SK-N-SH treated with all-trans-retinoic acid at 6 μM for 48 hours (cell line): ENCODE data around the gene MCFD2.

Experiments
- ARNTL ChIP-seq: fragments of 450-650 bp; formaldehyde crosslinking; IDR thresholded peaks from 2 replicates; pipeline ENCODE4 v1.5.0; 2020; ENCODE audit warnings: low read depth, mild to moderate bottlenecking, moderate library complexity, borderline replicate concordance
- CSDC2 ChIP-seq: fragments of 250-450 bp; sonication (Bioruptor Pico); IDR thresholded peaks from 2 replicates; pipeline ENCODE4 v1.5.0; 2020; ENCODE audit warnings: mild to moderate bottlenecking, moderate library complexity
- ESRRG ChIP-seq: fragments of 250-450 bp; sonication (Bioruptor Pico); IDR thresholded peaks from 2 replicates; pipeline ENCODE4 v1.6.1; 2021; ENCODE audit warnings: mild to moderate bottlenecking
- OSR1 ChIP-seq: fragments of 250-450 bp; sonication (Bioruptor Pico); IDR thresholded peaks from 2 replicates; pipeline ENCODE4 v1.8.0; 2022; ENCODE audit warnings: moderate library complexity, mild to moderate bottlenecking, inconsistent platforms
- RARB ChIP-seq: fragments of 250-450 bp; sonication (Bioruptor Pico); IDR thresholded peaks from 2 replicates; pipeline ENCODE4 v1.8.0; 2021; ENCODE audit warnings: mild to moderate bottlenecking, moderate library complexity
- ZFP30 ChIP-seq: fragments of 450-650 bp; formaldehyde crosslinking; IDR thresholded peaks from 2 replicates; pipeline ENCODE4 v1.5.0; 2022; ENCODE audit warnings: mild to moderate bottlenecking, moderate library complexity
- TF ChIP-seq, protein P1 (sequence below): fragments of 250-450 bp; sonication (Bioruptor Pico); IDR thresholded peaks from 2 replicates; pipeline ENCODE4 v1.5.1; 2020; ENCODE audit warnings: low read depth, mild to moderate bottlenecking, moderate library complexity
- TF ChIP-seq, protein P2 (sequence below): fragments of 250-450 bp; sonication (Bioruptor Pico); IDR thresholded peaks from 2 replicates; pipeline ENCODE4 v1.5.0; 2020; ENCODE audit warnings: mild to moderate bottlenecking, moderate library complexity

DNA sequence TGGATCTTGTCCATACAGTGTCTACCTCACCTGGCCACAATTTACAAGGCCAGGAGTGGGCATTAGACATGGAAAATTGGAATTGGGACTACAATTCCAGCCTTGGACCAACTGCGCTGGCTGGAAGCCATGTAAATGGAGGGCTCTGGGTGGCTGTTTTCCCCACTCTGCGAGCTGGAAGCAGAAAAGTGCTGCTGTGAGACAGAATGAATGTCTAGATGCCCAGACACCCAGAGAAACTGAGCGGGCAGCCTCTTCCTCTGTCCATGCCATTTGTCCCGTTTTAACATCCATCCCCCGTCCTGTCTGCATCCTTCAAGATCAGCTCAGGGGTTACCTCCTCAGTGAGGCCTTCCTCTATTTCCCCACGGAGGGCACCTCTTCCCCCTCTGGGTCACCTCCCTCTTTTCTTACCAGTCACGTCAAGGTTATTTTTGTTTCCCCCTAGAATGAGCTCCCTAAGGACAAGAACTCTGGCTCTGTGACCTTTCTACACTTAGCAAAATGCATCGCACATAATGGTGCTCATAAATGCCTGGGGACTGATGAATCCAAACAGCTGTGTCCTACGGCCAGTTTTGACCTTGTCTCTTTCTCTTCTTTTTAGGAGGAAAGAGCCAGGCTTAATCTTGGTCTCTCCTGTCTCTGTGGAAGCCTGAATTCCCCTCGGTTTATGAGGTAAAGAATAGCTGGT is 41.2 kb downstream of the MCFD2 start:
- TF ChIP-seq ESRRG (CRISPR knock-in tag), result no peak
- TF ChIP-seq RARB (CRISPR knock-in tag), result no peak
- TF ChIP-seq, protein P1, sequence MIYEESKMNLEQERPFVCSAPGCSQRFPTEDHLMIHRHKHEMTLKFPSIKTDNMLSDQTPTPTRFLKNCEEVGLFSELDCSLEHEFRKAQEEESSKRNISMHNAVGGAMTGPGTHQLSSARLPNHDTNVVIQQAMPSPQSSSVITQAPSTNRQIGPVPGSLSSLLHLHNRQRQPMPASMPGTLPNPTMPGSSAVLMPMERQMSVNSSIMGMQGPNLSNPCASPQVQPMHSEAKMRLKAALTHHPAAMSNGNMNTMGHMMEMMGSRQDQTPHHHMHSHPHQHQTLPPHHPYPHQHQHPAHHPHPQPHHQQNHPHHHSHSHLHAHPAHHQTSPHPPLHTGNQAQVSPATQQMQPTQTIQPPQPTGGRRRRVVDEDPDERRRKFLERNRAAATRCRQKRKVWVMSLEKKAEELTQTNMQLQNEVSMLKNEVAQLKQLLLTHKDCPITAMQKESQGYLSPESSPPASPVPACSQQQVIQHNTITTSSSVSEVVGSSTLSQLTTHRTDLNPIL, result no peak
- TF ChIP-seq ZFP30 (CRISPR knock-in tag), result no peak
- TF ChIP-seq ARNTL (CRISPR knock-in tag), result no peak
- TF ChIP-seq OSR1, result no peak
- no peak for TF ChIP-seq CSDC2 (CRISPR knock-in tag)
- TF ChIP-seq, protein P2, sequence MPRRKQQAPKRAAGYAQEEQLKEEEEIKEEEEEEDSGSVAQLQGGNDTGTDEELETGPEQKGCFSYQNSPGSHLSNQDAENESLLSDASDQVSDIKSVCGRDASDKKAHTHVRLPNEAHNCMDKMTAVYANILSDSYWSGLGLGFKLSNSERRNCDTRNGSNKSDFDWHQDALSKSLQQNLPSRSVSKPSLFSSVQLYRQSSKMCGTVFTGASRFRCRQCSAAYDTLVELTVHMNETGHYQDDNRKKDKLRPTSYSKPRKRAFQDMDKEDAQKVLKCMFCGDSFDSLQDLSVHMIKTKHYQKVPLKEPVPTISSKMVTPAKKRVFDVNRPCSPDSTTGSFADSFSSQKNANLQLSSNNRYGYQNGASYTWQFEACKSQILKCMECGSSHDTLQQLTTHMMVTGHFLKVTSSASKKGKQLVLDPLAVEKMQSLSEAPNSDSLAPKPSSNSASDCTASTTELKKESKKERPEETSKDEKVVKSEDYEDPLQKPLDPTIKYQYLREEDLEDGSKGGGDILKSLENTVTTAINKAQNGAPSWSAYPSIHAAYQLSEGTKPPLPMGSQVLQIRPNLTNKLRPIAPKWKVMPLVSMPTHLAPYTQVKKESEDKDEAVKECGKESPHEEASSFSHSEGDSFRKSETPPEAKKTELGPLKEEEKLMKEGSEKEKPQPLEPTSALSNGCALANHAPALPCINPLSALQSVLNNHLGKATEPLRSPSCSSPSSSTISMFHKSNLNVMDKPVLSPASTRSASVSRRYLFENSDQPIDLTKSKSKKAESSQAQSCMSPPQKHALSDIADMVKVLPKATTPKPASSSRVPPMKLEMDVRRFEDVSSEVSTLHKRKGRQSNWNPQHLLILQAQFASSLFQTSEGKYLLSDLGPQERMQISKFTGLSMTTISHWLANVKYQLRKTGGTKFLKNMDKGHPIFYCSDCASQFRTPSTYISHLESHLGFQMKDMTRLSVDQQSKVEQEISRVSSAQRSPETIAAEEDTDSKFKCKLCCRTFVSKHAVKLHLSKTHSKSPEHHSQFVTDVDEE, result no peak
